HCT116 (cell line): ENCODE measurements around the gene CPTP.

Experiments
- ELF1 ChIP-seq: IDR thresholded peaks from 2 replicates; pipeline ENCODE4 v1.6.1; 2012; ENCODE audit warnings: low read depth, borderline replicate concordance
- JUND ChIP-seq: IDR thresholded peaks from 2 replicates; pipeline ENCODE4 v1.6.1; 2012
- MAX ChIP-seq: IDR thresholded peaks from 2 replicates; pipeline ENCODE4 v1.6.1; 2012
- POLR2A ChIP-seq: IDR thresholded peaks from 2 replicates; pipeline ENCODE4 v1.7.0; 2011; ENCODE audit warnings: borderline replicate concordance; ENCODE audit not compliant: insufficient read depth, insufficient read length; ENCODE audit errors: extremely low read depth
- SIN3A ChIP-seq: IDR thresholded peaks from 2 replicates; pipeline ENCODE4 v1.6.1; 2012; ENCODE audit warnings: low read depth
- SP1 ChIP-seq: IDR thresholded peaks from 2 replicates; pipeline ENCODE4 v1.6.1; 2012; ENCODE audit warnings: low read depth
- TCF7L2 ChIP-seq: IDR thresholded peaks from 2 replicates; pipeline ENCODE4 v1.7.0; 2011; ENCODE audit warnings: borderline replicate concordance, inconsistent platforms; ENCODE audit not compliant: insufficient read depth, insufficient read length; ENCODE audit errors: extremely low read depth
- YY1 ChIP-seq: IDR thresholded peaks from 2 replicates; pipeline ENCODE4 v1.6.1; 2011; ENCODE audit warnings: low read length, low read depth, moderate library complexity, mild to moderate bottlenecking; ENCODE audit not compliant: insufficient replicate concordance; ENCODE audit errors: extremely low read depth
- ZFX ChIP-seq: fragments of 450-650 bp; IDR thresholded peaks from 2 replicates; pipeline ENCODE4 v1.6.1; 2017
- TF ChIP-seq, protein P1 (sequence below), 3 experiments: fragments of 200-600 bp in 1 of 3; sonication (generic) in 1 of 3; IDR thresholded peaks in 2 of 3; conservative IDR thresholded peaks in 1 of 3; 2 replicates each; pipeline ENCODE4 v1.5.1; 2012 to 2017; ENCODE audit warnings: low read depth in 2 of 3, low read length in 2 of 3, antibody characterized with exemption in 1 of 3, borderline replicate concordance in 1 of 3, control low read depth in 1 of 3, mild to moderate bottlenecking in 1 of 3, mixed read lengths in 1 of 3, mixed run types in 1 of 3, moderate library complexity in 1 of 3; ENCODE audit not compliant: insufficient read depth in 1 of 3
- TF ChIP-seq, protein P2 (sequence below): IDR thresholded peaks from 2 replicates; pipeline ENCODE4 v1.6.1; 2011; ENCODE audit warnings: mild to moderate bottlenecking, low read length, moderate library complexity; ENCODE audit not compliant: insufficient replicate concordance; ENCODE audit errors: extremely low read depth

DNA sequence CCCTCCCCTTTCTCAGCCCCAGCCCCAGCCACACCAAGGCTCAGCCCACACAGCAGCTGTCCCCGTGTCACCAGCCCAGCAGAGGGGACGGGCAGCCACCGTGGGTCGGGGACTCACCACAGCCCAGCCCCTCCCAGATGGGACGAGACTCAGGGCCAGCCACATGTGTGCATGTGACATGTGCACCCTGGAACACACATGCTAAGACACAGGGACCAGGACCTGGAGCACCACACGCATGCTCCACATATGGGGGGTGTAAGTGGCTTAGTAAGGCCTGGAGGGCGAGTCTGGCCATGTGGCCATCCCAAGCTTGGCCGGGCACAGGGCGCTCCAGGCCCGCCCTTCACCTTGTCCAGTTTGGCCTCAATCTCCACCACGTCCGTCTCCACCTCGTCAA lies 20.9 kb upstream of the CPTP start:
- TF ChIP-seq, protein P1, sequence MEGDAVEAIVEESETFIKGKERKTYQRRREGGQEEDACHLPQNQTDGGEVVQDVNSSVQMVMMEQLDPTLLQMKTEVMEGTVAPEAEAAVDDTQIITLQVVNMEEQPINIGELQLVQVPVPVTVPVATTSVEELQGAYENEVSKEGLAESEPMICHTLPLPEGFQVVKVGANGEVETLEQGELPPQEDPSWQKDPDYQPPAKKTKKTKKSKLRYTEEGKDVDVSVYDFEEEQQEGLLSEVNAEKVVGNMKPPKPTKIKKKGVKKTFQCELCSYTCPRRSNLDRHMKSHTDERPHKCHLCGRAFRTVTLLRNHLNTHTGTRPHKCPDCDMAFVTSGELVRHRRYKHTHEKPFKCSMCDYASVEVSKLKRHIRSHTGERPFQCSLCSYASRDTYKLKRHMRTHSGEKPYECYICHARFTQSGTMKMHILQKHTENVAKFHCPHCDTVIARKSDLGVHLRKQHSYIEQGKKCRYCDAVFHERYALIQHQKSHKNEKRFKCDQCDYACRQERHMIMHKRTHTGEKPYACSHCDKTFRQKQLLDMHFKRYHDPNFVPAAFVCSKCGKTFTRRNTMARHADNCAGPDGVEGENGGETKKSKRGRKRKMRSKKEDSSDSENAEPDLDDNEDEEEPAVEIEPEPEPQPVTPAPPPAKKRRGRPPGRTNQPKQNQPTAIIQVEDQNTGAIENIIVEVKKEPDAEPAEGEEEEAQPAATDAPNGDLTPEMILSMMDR (IDR thresholded peaks at IDR 0.05 in 2 of 3, conservative IDR thresholded peaks at IDR 0.05 in 1 of 3; ENCODE audit: borderline replicate concordance in 1 of 3, insufficient read depth in 1 of 3, low read depth in 2 of 3, low read length in 2 of 3) = no peak
- TF ChIP-seq ELF1 = no peak
- TF ChIP-seq, protein P2, sequence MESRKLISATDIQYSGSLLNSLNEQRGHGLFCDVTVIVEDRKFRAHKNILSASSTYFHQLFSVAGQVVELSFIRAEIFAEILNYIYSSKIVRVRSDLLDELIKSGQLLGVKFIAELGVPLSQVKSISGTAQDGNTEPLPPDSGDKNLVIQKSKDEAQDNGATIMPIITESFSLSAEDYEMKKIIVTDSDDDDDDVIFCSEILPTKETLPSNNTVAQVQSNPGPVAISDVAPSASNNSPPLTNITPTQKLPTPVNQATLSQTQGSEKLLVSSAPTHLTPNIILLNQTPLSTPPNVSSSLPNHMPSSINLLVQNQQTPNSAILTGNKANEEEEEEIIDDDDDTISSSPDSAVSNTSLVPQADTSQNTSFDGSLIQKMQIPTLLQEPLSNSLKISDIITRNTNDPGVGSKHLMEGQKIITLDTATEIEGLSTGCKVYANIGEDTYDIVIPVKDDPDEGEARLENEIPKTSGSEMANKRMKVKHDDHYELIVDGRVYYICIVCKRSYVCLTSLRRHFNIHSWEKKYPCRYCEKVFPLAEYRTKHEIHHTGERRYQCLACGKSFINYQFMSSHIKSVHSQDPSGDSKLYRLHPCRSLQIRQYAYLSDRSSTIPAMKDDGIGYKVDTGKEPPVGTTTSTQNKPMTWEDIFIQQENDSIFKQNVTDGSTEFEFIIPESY = no peak
- no peak for TF ChIP-seq POLR2A
- TF ChIP-seq MAX = no peak
- TF ChIP-seq JUND = no peak
- TF ChIP-seq SP1 = no peak
- TF ChIP-seq TCF7L2 = no peak
- no peak for TF ChIP-seq YY1
- no peak for TF ChIP-seq ZFX
- no peak for TF ChIP-seq SIN3A
